Measurements from ENCODE around the gene GNGT1.

Gene GNGT1

DNA sequence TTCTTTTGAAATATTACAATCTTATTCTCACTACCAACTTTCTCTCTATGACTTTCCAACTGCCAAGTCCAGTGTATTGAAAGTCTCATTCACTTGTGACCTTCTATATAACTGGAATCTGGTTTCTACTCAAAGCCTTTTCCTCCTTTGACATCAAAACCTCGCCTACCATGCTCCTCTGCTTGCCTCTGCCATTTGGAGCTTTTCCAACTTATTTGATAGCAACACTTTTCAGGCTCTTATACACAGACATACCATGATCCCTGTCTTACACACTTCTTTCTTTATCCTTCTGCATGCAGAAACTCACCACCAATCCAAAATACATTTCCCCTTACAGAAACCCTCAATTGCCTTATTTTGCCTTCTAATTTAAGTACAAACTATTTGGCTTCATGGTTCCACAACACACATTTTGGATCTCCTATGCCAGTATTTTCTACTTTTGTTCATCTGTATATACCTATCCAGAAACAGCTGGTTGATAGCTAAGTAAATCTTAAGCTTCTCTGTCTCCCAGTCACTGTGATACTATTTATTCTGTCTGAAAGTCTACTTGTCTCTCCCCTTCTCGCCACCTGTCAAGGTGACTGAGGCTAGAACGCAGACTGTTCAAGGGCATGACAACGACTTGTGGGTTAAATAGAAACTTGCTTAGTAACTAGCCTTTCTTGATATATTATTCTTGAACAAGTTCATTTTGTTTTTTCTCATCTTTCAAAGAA lies 37.6 kb downstream of the GNGT1 start:
- DNase-seq: no peak

DNA sequence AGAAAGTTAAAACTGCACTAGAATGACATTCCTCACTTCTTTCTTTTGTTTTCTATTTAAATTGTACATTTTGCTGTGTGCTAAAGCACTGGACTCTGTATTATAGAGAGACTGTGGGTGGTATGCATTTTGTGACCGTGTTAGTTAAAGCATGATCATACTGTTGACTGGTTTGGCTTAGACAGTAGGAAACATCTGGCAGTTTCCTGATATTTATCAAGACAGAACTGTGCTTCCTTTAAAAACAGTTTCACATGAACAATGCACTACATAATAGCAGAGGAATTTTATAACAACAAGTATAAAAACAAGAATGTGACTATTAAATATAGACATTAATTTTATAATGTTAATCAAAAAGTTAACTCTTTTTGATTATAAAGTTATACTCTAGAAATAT lies 38.3 kb downstream of the GNGT1 start:
- no peak for DNase-seq

DNA sequence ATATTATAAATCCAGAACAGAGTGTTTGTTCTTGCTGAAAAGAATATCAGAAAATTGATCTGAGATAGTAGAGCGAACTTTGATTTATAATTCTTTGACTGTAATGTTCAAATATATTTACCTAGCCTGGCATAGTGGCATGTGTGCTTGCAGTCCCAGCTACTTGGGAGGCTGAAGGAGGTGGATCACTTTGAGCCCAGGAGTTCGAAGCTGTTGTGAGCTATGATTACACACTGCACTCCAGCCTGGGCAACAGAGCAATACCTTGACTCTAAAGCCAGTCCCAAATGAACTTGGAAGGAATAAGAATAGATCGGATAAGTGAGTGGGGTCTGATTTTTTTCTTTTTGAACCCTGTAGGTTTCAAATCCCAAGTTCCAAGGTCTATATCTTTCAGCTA lies 38.7 kb downstream of the GNGT1 start:
- no peak for DNase-seq

DNA sequence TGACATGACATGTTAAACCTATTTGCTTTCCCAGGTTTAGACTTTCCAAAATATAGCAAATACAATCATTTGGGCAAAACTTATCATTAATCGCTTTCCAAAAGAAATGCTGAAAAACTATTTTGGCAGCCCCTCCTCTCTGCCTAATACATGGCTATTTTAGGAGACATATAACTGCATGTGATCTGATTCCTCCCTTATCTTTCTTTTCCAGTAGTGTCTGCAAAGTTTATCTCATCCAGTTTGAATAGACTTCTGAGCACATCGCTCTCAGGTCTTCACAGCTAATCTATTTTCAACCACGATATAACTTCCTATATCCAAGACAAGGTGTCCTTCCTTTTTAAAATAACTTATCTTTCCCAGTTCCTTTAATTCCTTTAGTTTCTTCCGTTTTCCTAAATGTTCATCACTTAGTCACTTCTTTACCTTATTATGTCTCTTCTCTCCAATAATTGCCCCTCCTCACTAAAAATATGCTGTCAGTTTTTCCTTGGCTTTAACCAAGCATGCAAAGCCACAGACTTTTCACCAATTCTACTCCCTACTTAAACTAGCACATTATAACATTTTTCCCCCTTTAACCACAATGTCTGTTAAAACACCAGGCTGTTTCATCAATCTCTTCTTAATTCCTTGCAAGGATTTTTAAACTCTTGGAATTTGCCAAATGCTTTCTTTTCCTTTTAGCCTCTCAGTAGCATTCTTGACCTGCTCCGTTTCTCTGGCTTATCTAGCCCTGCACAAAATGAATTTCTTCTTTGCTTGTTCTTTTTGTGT lies 39.6 kb downstream of the GNGT1 start:
- DNase-seq: no peak

DNA sequence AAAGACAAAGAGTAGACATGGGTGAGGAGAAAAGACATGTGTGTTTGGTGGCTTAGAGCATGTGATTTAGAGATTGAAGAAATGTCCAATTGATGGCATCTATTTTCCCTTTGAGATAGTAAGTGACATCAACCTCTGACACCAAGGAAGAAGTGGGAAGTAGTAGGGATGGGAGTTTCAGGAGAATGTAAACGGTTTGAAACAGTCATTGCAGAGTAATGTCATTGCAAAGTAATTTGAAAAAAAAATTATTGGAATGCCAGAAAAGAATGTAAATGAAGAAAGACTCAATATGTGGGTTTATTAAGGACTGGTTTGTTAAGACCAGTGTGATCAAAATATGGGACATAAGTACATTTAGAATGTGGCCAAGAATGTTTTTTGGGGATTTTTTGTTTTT lies 41.7 kb downstream of the GNGT1 start:
- no peak for DNase-seq

DNA sequence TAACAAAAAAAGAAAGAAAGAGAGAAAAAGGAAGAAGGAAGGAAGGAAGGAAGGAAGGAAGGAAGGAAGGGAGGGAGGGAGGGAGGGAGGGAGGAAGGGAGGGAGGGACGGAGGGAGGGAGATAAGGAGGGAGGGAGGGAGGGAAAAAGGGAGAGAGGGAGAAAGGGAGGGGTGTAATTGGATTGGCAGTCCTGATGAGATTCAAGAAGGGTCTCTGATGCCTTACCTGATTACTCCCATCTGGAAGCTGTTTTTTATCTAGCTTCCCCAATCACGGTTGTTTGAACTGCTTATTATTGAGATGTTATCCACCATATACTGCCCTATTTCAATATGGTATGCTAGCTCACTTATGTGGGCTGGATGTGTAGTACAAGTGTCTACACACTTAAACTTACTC lies 42.5 kb downstream of the GNGT1 start:
- DNase-seq: no peak

DNA sequence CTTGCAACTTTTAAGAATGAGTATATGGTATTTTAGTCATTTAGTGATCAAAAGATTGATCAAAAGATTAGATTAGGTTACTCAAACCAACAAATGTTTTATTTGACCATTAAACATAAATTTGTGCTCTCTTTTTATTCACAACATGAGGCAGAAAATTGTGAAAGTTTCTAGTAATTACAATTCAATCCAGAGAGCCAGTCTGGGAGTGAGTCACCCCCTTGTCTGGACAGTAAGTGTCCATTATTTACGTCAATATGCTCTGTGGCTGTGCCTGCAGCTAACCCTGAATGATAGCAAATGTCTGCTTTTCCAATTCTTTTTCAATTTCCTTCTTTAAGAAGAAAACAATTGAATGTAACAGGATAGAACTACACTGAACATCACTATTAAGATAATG lies 43.1 kb downstream of the GNGT1 start:
- DNase-seq: no peak

DNA sequence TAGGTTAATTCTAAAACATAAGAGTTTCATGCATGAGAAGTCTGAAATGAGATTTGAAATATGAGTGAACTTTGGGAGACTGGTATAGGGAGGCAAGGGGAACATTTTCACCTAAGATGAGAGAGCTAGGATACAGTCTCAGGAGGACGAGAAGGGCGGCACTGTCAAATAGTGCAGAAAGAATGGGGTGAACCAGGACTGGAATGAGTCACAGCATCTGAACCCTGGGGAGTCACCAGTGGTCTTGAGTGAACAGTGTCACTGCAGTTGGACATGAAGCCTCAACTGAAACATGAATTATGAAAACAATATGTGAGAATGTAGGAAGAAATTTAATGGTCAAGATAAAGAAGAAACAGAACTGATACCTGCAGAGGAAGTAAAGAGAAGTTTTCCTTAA lies 48.9 kb downstream of the GNGT1 start:
- DNase-seq: no peak

DNA sequence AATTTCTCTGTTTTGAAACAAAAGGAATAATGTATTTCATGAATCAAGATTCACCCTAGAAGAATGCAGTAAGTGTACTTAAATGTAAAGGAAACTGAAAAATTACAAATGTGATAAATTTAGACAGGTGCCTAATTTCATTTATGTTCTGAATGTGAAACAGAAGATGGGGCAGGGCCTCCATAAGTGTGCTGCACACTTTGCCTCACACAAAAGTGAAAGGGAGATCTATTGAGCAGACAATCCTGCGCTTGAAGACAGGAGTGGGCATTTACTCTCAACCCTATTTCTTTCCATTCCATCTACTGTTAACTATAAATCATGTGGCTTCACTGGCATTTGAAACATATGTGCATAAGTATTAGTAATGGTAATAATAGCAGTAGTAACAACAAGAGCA lies 51.4 kb downstream of the GNGT1 start:
- DNase-seq: no peak

DNA sequence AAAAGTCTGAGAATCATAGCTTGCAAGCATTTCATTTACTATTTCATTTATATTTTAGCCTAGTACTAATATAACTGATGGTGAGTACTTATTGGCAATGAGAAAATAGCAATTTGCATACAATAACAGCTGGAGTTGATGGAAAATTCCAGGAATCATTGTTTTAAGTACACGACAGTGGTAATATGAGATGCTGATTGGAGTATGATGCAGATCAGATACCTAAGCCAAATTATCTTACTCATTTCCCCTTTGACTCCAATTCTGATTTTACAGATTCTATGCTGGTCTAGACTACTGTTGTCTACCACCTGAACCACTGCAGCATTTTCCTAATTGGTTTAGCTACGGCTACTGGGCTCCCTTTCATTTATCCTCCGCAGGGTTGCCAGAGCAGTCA lies 51.8 kb downstream of the GNGT1 start:
- DNase-seq: no peak

DNA sequence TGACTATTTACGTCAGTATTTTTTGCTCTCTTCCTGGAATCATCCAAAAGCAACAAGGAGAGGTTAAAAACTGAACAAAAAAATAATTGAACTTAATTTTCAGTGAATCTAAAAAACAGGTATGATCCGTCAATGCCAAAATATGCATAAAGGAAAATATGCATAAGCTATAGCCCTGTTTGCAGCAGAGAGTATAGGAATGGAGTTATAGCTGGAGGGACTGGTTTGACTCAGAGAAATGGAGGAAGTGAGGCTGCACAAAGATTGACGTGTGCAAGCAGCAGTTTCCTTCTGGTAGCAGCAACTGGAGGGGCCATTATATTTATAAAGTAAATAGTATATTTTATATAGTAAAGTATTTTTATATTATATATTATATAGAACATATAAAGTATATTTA lies 52.3 kb downstream of the GNGT1 start:
- DNase-seq: no peak
